Mucosa of gallbladder (tissue), 1 donor: ENCODE measurements around the gene LARP4B. TPM values are rescaled to one million over a fixed set of nuclear protein-coding genes. Genes with fewer than 3 reads are reported as not detected.
"Not testable (repeated sequence)": the region's sequence is repeated elsewhere in the genome, so short reads cannot be mapped to it uniquely, and the experiment has no call there.

Experiments used
- DNase-seq: peaks from one replicate; pipeline ENCODE4 v3.0.0-alpha.2; 2020; ENCODE audit warnings: low spot score
- total RNA-seq: library from RNA; stranded (reverse); gene quantifications from one replicate; pipeline ENCODE4 v1.2.1, GENCODE V29; 2021
- donor health status: DM: no; HTN: no; CAD: no.

The LARP4B gene
- total RNA-seq, 1 donor from 2014 or later: 98.6 TPM

- no peak for DNase-seq
Observed at GRCh38 chr10:958106-958505, 26.6 kb upstream of the LARP4B start.

DNA sequence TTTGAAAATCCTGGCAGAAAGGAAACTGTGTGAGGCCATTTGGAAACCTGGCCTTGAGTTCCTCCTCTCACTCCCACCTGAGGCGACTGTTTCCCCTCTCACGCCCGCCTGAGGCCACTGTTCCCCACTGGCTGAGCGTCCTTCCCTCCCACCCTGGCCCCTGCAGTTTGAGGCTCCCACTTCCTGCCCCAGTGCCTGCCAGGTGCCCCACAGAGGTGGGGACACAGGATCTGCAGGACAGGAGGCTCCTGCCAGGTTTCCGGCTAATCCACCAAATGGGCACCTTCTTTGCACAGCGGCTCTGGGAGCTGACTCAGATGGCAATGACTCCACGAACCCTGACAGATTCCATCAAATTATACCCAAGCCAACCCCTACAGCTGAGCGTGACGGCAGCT lies 24.3 kb upstream of the LARP4B start:
- no peak for DNase-seq

DNA sequence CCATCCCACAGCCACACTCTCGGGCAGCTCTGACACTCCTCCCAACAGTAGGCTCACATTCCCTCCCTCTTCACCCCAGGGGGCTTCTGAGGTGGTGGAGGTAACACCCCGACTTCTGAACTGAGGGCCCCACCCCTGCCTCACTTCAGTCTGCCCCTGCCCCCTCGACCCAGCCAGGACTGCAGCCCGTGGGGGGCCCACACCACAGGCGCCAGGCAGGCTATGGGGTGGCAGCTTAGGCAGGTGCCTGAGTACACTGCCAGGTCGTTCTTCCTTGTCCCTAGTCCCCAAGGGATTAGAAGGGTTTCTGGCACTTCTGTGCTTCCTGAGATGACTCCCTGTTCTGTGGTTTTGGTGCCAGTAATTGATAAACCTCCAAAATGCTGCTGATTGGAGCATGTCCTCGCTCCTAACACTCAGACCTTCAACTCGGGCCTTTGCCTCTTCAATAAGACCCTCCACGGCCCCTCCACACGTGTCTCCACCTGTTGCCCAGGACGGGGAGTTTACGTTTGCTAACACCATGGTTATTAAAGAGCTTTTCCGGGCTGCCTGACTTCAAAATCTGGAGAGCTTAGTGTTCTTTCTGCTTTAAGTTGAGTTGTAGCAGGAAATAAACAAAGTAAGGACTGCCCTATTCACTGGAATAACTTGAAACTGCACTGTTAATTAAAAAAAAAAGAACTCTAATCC lies 23.8 kb upstream of the LARP4B start:
- no peak for DNase-seq

- no peak for DNase-seq
Observed at GRCh38 chr10:954396-954795, 22.9 kb upstream of the LARP4B start.

- DNase-seq: no peak
Observed at GRCh38 chr10:953836-954235, 22.3 kb upstream of the LARP4B start.

DNA sequence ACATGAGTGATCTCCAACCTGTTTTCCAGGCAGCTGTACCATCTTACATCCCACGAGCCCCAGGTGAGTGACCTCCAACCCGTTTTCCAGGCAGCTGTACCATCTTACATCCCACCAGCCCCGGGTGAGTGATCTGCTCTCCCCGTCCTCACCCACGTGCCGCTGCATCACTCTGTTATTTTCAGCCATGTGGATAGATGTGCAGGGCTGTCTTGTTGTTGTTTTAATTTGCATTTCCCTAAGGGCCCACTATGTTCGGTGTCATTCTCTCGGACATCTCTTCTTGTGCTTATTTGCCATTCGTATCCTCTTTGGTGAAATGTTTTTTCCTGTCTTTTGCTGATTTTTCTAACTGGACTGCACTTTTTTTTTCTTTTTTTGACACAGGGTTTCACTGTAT lies 17.9 kb upstream of the LARP4B start:
- DNase-seq: no peak

GRCh38 chr10:948347-948746 lies 16.8 kb upstream of the LARP4B start:
- DNase-seq: no peak

DNA sequence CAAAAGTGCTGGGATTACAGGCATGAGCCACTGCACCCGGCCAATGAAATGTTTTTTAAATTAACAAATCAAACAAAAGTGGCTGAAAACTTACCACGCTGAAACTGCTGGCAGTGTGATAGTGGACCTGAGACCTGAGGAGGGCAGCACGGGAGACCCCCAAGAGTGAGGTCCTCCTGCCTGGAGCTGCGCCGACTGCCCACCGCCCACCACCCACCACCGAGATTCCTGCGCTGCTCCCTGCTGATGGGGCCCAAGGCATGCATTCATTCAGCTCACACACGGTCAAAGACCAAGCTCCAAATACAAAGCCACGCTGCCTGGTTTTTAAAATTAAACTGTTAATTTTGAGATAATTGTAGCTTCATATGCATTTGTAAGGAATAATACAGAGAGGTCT lies 16.4 kb upstream of the LARP4B start:
- no peak for DNase-seq

DNA sequence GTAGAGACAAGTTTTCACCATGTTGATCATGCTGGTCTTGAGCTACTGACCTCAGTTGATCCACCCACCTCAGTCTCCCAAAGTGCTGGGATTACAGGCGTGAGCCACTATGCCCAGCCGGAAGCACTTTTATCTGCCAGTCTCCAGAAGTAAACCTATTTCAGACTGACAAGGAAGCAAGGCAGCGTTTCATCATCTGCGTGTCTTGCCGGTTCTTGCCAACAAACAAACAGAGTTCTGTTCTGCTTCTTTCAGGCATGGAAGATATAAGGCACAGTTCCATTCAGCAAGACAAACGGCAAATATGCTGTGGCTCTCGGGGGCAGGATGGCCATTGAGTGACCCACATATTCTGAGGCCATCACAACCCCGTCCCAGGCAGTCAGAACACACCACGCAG lies 15.5 kb upstream of the LARP4B start:
- no peak for DNase-seq

GRCh38 chr10:945778-946177 lies 14.3 kb upstream of the LARP4B start:
- no peak for DNase-seq

DNA sequence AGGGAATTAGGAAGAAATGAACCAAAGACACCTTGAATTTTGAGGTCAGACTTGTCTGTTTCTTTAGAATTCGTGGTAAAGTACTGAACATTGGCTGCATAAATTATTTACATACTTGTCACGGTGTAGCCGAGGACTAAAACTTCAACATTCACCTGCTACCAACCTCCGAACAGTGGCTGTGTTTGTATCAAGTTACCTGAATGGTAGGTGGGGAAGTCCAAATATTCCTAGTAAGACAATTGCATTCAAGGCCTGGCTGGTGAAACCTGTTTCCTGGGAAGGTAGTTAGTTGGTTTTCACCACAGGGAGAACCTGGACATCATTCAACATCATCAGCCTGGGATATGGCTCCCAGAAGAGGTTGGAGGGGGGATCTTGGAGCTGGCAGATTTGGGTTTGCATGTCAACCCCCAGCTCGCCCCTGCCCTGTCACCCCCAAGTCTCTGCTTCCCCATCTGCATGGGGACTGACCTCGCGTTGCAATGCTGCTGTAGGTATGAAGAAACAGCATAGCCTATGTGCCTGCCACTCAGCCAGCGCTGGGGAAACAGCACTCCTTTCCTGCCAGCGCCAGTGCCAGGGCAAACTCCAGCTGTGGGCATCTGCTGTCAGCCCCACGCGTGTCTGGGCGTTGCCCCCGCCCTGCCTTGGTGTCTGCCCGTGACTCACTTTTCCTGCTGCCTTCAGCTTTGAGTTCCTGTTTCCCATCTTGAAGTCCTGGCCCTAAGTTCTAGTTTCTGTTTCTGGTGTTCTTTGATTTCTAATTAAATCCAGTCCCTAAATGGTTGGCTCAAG lies 12.7 kb upstream of the LARP4B start:
- peak; percentile 44 for DNase-seq

DNA sequence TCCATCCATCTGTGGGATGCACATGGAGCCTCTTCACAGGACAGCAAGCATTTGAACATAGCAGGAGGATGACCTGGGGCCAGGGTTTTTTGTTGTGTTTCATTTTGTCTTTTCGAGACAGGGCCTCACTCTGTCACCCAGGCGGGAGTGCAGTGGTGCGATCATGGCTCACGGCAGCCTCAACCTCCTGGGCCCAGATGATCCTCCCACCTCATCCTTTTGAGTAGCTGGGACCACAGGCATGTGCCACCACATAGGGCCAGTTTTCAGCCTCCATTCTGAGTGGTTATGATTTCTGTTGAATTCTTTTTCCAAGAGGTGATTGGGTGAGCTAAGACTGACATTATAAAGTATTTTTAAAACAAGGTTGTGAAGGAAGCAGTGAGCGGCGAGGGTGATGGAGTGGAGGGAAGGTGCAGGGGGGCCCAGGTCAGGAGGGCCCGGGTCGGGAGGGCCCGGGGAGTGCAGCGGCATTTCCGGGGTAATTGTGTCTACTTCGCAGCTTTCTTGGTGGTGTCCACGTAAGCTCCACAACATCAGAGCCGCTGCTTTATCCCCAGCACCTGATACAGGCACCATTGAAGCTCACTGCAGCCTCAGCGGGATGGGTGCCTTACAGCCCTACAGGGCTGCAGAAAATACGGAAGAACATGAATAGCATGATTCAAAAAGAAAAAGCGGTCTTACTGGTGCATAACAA lies 12.0 kb upstream of the LARP4B start:
- DNase-seq: no peak

DNA sequence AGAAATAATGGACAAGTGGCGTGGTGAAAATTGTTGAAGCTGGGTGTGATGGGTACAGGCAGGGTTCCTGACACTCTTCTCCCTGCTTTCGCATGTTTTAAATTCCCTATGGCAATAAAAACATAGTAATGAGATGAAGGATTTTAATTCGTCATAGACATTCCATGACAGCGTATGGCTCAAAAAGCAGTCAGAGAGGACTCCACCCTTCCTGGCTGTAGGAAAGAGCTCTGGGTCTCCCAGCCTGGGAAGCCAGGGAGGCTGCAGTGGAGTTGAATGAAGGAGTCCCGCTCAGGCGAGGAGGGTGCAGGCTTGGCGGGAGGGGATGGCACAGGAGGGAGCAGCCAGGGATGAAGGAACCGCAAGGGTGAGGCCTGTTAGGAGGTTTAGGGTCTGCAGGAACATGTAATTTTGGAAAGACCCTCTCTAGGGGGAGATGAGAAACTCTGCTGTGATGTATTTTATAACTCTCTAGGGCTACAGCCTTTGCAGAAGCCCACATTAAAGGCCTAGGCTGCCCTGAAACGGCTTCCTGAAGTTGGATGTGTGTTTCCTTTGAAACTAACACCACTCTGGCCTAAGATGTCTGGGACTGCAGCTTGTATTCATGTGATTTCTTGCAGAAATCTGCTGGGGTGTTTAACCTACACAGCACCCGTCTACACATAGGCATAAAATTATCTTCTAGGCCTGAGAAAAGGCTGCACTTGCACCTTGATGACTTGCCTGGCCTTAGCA lies 7.6 kb upstream of the LARP4B start:
- no peak for DNase-seq

DNA sequence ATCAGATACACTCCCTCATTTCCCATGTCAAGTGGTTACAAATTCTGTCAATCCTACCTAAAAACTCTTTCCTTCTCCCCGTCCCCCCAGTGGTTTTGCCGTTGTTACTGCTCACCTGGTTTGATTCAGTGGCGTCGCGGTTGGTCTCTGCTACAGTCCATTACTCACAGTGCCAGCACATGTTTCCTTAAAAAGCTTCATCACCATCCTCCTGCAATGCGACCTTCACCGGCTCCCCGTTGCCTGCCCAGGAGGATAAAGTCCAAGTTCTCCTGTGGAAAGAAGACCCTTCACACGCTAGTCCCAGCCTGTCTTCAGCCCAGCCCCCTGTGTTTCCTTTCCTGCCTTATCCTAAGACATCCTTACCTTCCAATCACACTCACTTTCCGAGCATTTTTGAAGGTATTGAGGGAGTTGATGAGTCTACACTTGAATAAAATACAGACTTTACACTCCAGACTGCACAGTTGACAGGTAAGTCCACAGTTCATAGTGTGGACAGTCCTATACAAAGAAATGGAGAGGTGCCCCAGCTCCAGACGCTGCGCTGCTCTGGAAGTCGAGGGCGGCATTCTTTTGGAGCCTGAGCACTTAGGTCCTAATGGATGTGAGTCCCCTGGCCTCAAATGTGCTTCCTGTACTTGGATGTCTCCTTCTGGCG lies 3.4 kb upstream of the LARP4B start:
- DNase-seq: no peak

DNA sequence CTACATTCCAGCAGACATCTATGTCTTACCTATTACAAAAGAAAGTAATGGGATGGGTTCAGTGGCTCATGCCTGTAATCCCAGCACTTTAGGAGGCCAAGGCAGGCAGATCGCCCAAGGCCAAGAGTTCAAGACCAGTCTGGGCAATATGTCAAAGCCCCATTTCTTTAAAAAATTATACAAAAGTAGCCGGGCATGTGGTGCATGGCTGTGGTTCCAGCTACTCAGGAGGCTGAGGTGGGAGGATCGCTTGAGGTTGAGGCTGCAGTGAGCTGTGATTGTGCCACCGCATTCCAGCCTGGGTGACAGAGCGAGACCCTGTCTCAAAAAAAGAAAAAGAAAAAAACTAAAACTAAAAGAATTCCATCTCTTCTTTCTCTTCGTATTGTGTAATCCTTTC lies 2.7 kb upstream of the LARP4B start:
- not testable (repeated sequence) for DNase-seq

DNA sequence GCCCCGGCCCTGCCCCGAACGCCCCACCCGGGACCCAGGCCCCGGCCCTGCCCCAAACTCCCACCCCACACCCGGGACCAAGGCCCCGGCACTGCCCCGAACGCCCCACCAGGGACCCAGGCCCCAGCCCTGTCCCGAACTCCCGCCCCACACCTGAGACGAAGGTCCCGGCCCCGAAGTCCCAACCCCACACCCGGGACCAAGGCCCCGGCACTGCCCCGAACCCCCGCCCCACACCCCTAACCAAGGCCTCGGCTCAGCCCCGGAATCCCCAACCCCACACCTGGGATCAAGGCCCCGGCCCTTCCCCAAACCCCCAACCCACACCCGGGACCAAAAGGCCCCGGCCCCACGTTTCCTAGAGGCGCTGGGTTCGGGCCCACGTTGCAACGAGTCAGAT lies 1.1 kb upstream of the LARP4B start:
- no peak for DNase-seq

DNA sequence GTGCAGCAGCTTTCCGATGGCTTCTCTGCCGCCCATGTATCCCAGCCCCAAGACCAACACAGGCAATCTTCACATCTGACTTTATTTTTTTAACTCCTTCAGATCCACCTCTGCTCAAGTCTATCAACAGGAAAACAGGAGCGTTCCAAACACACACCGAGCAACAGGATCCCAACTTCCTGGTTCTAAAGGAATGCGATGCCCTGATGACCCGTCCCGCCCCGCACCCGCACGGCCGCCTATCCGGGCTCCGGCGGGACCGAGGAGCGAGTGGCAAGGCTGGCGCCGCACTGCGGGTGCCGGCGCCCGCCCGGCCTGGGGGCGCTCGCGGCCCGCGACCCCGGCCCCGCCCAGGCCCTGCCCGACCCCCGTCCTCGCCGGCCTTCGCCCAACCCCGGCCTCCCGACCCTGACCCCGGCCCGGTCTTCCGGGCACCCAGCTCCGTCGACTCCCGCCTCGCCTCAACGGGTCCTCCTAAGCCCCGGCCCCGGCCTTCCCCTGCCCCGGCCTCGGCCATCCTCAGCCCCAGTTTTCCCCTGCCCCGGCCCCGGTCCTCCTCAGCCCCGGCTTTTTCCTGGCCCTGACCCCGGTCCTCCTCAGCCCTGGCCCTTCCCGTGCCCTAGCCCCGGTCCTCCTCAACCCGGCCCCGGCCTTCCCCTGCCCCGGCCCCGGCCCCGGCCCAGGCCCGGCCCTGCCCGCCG lies 730 bp downstream of the LARP4B start:
- peak; percentile 48 for DNase-seq

- DNase-seq: no peak
Observed at GRCh38 chr10:929960-930624, 1.4 kb downstream of the LARP4B start.

GRCh38 chr10:927131-927530 lies 4.4 kb downstream of the LARP4B start:
- no peak for DNase-seq

DNA sequence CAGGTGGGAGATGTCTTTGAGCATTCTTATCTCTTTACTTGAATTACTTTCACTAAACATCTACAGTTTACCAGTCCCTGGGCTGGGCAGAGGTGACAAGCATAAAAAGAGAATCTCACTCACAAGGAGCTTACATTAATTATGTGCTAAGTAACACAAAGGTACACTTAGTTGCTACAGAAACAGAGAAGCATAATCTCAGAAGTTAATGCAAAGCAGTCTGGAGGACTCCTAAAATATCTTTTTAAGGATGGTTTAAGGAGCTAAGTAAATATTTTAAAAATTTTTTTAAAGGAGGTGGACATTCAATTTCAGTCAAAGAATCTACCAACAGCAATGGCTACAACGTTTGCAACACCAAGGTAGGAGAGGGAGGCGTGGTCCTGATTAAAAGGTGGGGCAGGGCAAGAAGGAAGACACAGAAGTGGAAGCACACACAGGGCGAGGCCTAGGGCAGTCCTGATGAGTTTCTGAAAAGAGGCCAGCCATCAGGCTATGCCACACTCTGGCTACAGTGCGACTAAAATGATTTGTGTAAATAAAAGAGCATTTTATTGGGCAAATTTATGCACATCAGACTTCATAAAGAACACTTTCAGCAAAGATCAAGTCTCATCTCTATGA lies 5.3 kb downstream of the LARP4B start:
- no peak for DNase-seq
